GM18505 (cell line): ENCODE measurements around the gene SSRP1.
A peak's percentile ranks its signal among the peaks of the same experiment; 100 is the strongest.

Experiments
- ATAC-seq: cut with Tn5 transposase; IDR thresholded peaks from one replicate; pipeline ENCODE4 v1.9.1; 2021; ENCODE audit not compliant: unreplicated experiment
- POLR2A ChIP-seq: IDR thresholded peaks from 4 replicates; pipeline ENCODE4 v1.6.1; 2011; ENCODE audit warnings: borderline replicate concordance; ENCODE audit not compliant: insufficient read depth, insufficient read length; ENCODE audit errors: extremely low read depth

Gene SSRP1, protein sequence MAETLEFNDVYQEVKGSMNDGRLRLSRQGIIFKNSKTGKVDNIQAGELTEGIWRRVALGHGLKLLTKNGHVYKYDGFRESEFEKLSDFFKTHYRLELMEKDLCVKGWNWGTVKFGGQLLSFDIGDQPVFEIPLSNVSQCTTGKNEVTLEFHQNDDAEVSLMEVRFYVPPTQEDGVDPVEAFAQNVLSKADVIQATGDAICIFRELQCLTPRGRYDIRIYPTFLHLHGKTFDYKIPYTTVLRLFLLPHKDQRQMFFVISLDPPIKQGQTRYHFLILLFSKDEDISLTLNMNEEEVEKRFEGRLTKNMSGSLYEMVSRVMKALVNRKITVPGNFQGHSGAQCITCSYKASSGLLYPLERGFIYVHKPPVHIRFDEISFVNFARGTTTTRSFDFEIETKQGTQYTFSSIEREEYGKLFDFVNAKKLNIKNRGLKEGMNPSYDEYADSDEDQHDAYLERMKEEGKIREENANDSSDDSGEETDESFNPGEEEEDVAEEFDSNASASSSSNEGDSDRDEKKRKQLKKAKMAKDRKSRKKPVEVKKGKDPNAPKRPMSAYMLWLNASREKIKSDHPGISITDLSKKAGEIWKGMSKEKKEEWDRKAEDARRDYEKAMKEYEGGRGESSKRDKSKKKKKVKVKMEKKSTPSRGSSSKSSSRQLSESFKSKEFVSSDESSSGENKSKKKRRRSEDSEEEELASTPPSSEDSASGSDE

DNA sequence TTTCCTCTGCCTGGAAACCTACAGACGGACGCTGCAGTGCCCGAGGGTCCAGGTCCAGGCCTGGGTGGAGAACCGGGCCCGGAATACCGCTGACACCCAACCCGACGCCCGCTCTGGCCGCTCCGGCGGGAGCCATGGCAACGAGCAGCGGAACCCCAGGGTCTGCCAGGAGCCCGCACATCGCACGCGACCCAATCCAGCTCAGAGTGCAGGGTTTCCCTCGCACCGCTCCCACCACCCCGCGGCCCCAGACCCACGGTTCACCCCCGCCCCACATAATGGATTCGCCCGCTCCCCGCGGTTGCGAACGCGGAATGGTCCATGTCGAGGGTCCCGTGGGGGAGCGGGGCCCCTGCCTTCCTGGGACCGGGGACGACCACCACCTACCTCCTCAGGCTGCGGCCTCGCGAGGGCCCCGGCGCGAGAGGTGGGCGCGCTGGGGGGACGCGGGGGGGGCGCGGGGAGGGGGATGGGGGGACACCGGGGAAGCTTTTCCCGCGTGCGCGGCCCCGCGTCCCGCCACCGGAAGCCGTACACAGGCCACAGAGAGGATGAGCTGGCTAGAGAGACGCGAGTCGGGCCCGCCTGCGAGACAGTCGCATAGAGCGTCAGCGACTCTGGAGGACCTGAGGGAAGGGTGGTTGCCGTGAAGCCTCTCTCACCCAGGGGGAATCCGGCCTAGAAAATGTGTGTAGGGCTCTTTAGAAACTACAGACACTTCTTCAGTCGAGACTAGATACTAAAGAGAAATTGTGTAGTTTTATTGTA lies at the start of gene SSRP1:
Gene SSRP1 (minus strand): TSS at position 550 of the 768 bp plus-strand sequence. CDS start 771 bp downstream, outside the sequence.
- peak; percentile 99 for ATAC-seq
- peak; percentile 82 for TF ChIP-seq POLR2A

DNA sequence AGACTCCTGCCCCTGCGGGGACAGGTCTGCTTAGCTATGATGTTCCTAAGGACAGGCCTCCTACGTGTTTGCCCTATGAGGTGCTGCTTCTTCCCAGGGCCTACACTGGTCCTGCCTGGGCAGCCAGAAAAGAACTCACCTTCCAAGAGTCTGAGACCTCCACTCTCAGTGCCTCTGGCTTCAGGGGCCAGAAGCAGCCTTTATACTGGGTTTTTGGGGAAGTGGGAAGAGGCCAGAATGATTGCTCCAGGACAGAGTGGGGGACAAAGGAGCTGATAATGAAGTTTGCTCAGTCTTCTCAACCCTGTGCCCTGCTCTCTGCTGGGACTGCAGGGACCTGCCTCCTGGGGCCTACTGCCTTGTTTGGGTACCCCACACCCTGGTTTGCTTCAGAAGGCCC lies 45.3 kb upstream of the SSRP1 start, which contains the start of gene PRG3:
Gene PRG3 (minus strand): TSS at position 176 of the 400 bp plus-strand sequence. CDS start 442 bp downstream, outside the sequence.
- TF ChIP-seq POLR2A = no peak
- ATAC-seq = no peak

DNA sequence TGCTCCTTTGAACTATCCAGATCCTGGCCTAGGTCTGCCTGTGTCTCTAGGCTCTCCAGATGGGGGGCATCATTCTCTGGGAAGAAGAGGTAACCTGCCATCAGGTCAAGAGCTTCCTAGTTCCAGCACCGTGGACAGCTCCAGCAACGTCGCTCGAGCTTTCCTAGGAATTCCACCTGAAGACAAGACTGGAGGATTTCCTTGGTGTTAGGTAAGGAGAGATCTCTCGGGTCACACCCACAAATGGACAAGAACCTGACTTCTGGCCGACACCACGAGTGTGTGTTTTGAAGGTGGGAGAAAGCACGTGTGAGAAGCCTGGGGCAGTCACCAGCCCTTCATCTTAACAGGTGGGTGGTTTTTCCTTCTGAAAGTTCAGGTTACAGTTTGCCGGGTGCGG lies 44.0 kb upstream of the SSRP1 start:
- TF ChIP-seq POLR2A = no peak
- ATAC-seq = no peak

DNA sequence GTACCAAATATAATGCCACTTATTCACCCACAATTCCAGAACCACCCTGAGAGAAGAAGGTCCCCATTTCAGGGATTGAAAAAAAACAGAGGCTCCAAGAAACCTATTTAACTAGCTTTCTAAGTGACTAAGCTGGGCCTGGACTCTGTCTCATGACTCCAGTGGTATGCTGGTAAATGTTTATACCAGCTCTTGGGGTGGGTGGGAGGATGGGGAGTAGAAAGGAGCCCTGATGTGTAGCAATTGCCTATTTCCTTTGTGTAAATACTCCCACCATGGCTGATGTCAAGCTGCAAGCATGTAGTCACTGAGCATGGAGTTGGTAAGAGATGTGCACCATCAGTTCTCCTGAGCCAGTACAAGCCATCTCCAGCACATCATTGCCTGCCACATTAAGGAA lies 42.5 kb upstream of the SSRP1 start:
- ATAC-seq = no peak

DNA sequence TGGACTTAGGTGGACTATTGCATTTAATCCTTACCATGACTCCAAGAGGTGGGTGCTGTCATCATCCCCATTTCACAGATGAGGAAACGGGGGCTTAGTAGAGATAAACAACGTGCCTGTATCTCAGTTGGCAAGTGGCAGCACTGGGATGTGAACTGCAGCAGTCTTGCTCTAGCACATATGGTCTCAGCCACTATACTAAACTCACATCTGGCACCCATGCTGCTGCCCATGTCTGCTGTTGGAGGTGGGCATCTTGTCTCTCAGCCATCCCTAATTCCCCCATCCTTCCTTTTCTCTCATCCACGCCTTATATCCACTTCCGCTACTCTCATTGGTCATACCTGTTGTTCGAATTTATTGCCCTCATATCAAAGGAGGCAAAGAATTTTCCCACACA lies 41.4 kb upstream of the SSRP1 start:
- no peak for ATAC-seq
- no peak for TF ChIP-seq POLR2A

More for the DNA sequence above, 42.5 kb upstream of the SSRP1 start:
- TF ChIP-seq POLR2A = no peak

DNA sequence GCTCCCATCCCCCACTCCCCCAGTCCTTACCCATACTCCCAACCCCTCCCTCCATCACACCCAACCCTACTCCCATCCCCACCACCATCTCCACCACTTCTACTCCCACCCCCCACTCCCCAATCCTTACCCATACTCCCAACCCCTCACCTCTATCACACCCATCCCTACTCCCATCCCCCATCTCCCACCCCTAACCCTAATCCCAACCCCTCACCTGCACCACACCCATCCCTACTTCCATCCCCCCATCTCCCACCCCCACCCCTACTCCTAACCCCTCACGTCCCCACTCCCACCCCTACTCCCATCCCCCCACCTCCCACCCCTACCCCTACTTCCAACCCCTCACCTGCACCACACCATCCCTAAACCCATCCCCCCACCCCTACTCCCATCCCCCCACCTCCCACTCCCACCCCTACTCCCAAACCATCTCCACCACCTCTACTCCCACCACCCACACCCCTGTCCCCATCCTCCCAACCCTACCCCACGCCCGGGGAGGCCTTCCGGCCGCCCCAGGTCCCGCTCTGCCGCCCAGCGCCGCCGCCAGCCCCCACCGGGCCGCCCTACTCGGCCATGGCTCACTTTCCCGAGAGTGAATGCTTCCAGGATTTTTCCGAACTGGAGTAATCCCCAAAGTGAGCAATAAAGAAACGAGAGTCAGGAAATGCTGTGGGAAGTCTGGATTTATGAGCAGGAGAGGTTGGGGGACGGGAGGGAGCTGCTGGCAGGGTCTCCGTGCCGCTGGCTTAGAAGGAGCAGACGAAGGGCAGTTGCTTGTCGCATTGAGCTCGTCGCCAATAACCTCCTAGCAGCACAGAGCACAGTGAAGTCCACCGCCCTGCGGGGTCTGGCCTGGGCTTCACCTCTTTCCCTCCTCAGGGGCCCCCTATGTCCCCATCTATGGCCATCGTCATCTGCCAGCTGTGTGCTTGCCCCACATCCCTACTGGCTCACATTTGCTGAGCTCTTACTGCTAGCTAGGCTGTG lies 40.7 kb upstream of the SSRP1 start:
- TF ChIP-seq POLR2A = no peak
- no peak for ATAC-seq

DNA sequence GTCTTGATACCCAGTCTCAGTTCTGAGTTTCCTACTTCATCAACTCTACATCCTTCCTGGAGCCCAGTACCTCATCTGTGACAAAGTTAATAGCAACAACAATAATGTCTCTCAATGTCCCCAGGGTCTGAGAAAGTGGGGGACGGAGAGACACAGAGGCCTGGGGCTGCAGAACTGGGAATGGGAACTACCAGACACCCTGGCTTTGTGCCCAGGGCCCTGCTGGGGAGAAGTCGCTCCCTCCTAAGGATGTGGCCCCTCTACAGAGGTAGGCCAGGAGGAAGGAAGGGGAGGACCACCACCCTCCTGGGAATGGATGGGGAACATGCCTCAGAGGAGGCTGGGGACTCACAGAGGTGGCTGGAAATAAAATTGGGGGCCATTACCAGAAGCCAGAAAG lies 39.8 kb upstream of the SSRP1 start:
- no peak for ATAC-seq
- TF ChIP-seq POLR2A = no peak

DNA sequence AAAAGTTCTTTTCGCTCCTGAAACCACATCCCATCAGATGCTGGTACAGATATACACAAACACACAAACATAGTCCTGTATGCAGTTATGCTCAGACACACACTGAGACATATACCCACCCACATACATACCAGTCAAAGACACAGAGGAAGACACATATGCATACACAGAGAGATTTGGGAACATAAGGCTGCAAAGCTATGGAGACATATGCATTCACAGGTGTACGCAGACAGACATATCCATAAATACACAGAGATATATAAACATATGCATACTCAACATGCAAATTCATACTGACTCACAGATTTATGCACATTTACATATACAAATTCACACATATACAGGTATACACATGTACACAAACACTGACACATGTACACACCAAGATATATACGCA lies 39.3 kb upstream of the SSRP1 start:
- no peak for ATAC-seq
- no peak for TF ChIP-seq POLR2A

DNA sequence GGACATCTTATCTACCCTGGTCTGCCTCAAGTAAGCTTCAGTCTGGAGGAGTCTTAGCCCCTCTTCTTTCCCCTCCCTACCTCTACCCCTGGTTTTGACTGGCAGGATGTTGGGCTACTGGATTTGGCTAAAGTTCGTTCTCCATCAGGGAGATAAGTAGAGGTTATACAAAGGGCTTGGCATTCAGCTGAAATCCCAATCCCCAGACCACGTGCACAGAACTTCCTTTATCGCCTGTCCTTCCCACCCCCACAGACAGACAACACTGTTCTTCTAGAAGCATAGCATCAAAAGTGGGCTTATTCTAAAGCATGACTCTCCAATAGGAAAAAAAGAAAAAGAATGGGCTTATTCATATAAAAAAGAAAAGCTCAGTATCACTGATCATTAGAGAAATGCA lies 37.5 kb upstream of the SSRP1 start:
- ATAC-seq = no peak
- no peak for TF ChIP-seq POLR2A

DNA sequence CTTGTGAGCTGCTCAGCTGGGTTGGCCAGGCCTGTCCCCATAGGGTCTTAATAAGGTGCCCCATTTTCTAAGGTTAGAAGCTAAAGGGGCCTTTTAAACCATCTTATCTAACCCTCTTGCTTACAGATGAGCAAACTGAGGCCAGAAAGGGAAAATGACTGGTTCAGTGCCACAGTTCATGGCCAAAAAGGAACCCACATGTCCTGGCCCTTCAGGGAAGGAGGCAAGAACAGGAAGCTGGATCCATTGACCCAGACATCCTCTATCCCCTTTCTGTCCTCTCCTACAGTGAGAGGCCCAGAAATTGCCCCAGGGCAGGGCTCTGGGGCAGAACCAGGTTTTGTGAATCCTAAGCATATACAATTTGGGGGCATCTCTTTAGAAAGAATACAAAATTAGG lies 35.2 kb upstream of the SSRP1 start:
- ATAC-seq = no peak
- no peak for TF ChIP-seq POLR2A

DNA sequence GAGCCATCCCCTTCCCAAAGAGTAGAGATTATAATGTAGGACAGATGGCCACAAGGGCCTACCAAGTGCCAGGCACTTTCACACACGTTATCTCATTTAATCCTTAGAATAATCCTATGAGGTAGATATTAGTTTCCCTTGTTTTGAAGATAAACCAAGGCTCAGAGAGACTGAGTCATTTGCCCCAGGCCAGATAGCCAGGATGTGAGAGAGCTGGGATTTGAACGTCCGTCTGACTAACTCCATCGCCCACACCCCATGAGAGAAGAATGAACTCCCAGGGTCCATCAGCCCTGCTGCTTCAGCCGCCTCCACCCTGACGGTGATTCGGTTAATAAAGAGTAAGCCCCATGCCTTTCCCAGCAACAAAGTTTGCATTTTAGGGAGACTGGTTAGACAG lies 34.6 kb upstream of the SSRP1 start:
- TF ChIP-seq POLR2A = no peak
- no peak for ATAC-seq

DNA sequence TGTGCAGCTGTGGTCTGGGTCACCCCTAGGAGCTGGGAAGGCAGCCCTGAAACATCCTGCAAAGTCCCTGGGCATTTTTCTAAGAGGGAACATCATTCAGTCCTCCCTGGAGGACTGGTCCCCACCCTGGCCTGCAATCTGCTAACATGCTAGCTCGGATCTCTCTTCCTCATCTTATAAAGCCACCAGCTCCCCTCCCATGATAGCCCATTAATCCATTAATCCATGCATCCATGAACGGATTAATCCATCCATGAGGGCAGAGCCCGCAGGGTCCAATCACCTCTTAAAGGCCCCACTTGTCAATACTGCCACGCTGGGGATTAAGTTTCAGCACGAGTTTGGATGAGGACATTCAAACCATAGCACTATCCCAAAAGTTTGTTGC lies 33.1 kb upstream of the SSRP1 start:
- no peak for ATAC-seq
- TF ChIP-seq POLR2A = no peak
